Amygdala (tissue), 56 donors: ENCODE results near the gene ACE.

Source experiments
- DNase-seq, 56 donors: peaks; one replicate each; lab custom pipeline; 2025; lab: John Stamatoyannopoulos, UW

ACE gene

GRCh38 chr17:63533433-63534077, 56.7 kb downstream of the ACE start:
- DNase-seq, result no peak

DNA sequence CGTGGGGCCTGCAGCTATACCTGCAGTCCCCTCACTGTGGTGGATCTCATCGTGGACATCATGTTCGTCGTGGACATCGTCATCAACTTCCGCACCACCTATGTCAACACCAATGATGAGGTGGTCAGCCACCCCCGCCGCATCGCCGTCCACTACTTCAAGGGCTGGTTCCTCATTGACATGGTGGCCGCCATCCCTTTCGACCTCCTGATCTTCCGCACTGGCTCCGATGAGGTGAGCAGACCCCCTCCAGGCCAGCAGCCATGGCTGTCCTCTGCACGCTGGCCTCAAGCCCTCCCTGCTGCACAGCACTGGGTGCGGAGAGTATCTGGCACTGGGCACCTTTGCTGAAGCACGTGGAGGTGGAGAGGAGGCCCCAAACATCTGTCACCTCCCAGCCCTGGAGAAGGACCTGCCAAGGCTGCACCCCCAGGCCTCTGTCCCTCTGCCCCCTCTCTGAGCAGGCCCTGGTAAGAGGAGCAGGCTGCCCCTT, 57.3 kb downstream of the ACE start:
- no peak for DNase-seq

DNA sequence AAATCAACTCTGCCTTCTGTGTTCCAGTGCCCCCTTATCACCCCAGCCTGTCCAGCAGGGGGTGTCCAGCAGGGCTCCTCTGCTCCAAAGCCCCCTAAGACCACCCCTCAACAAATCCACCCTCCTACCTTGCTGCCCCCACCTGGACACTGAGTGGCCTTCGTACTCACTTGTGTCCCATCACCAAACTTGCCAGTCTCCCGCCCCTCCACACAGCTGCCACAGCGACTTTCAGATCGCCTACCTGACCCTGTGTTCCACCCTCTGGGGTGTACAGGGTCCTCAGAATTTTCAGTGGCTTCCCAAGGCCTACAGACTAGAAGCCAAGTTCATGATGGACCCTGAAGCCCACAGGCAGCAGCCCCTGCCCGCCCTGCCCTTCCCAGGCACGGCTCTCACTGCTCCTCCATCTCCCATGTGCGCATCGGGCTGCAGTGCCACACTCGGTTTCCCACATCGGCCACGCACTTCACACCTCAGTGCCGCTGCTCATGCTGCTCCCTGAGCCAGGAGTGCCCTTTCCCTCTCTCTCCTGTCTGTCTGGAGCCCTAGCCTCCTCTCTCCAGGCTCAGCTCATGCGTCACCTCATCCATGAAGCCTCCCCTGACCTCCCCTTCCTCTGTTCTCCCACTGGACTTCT, 58.1 kb downstream of the ACE start:
- no peak for DNase-seq

- no peak for DNase-seq
Observed at GRCh38 chr17:63535640-63536039, 58.8 kb downstream of the ACE start.

- DNase-seq, result no peak
Observed at GRCh38 chr17:63537001-63537400, 60.1 kb downstream of the ACE start.

DNA sequence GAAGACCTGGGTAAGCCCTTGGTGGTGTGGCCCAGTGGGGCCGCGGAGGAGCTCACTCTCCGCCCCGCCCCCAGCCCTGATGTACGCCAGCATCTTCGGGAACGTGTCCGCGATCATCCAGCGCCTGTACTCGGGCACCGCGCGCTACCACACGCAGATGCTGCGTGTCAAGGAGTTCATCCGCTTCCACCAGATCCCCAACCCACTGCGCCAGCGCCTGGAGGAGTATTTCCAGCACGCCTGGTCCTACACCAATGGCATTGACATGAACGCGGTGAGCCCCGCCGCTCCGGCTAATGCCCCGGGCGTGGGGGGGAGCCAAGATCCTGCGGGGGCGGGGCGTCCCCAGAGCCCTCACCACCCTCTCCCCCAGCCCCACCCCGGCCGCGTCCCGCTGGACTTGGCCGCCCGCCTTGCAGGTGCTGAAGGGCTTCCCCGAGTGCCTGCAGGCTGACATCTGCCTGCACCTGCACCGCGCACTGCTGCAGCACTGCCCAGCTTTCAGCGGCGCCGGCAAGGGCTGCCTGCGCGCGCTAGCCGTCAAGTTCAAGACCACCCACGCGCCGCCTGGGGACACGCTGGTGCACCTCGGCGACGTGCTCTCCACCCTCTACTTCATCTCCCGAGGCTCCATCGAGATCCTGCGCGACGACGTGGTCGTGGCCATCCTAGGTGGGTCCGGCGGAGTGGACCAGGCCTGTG, 61.3 kb downstream of the ACE start:
- peak in 5 of 56 donors; percentile 11 to 73 (median 28) for DNase-seq

DNA sequence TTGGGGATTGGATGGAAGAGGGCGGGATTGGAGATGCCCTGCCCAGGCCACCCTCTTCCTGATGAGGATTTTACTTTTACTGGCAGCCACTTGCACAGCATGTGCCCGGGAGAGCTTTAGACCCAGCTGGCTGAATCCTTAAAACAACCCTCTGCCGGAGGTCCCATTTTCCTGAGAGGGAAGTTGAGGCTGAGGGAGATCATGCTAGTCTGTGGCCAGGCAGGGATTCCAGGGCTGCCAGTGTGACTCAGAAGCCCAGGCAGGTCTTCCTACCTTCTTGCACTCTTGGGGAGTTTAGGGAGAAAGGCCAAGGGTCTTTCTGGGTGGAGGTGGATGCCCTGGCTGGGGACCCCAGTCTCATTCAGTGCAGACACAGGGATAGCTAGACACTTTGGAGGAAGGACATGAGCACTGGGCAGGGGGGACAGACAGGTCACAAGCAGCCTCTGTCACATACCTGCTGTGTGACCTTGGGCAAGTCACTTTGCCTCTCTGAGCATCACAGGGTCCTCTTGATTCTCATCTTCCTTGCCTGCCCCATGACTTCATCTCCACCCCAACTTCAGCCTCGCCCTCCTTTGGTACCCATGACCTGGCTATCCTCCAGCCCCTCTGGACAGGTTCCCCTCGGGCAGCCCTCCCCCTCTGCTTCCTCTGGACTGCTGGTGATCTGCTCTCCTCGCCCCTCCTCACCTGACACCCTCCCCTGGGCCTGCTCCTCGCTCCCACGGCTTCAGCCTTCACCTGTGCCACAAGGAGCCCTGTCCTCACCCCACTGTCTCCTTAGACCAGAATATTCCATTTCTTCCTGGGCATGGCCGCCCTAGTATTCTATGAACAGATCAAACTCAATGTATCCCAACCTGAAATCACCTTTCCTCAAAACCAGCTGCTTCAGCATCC, 62.1 kb downstream of the ACE start:
- DNase-seq, result no peak

- DNase-seq, result no peak
Observed at GRCh38 chr17:63540590-63540989, 63.7 kb downstream of the ACE start.

- DNase-seq, result no peak
Observed at GRCh38 chr17:63542218-63542545, 65.3 kb downstream of the ACE start.

DNA sequence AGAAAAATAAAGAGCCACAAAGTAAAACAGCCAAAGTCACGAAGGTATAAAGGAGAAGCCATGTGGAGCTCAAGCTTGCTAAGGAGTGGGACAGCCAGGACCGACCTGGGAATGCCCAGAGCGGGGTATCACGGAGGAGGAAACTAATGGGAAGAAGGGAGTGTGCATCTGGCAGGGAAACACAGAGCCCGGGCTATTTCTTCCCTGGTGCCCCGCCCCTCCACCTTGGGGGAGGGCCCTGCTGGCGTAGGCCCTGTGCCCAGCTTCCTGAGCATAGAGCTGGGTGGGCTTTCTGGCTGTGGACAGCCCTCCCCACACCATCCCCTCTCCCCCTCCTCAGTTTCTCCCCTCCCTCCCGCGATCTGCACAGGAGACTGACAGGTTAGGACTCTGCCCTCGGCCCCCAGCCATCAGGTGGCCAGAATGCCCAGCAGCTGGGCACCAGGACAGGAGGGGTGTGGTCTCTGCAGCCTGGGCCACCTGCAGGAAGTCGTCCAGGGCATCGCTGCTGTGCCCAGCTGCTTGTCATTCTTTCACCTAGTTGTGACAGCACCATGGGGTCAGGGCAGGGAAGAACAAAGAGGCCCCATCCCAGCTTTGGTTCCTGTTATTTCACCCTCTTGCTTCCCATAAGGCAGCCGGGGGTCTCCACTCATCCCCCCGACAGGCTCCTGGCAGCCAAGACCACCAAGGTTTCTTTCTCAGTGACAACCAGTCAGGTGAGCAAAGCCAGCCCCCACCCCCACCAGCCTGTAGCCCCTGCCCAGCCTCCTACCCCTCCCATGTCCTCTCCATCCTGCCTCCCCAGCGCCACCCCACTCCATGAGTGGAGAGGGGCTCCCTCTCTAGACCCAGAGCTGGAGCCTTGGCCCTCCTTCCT, 66.3 kb downstream of the ACE start:
- no peak for DNase-seq

DNA sequence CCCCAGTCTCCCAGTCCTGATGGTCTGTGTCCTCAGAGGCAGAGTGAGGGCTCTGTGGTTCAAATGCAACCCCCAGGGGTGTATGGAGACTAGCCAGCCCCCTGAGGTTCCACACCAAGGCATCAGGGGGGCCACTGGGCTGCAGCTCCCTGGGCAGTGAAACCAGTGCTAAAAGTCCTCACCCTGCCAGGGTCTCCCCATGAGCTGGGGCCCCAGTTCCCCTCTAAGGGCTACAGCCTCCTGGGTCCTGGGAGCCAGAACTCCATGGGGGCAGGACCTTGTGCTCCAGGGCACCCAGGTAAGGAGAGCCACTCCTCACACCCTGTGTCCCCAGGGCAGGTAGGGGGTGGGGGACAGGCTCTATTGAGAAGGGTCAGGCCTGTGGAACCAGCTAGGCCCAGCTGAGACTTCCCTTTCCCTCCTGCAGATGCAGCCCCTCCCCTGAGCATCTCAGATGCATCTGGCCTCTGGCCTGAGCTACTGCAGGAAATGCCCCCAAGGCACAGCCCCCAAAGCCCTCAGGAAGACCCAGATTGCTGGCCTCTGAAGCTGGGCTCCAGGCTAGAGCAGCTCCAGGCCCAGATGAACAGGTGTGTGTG, 67.1 kb downstream of the ACE start:
- DNase-seq, result no peak

- no peak for DNase-seq
Observed at GRCh38 chr17:63544467-63545301, 67.8 kb downstream of the ACE start.

- DNase-seq, result no peak
Observed at GRCh38 chr17:63546308-63547082, 69.6 kb downstream of the ACE start.

GRCh38 chr17:63547083-63547523, 70.2 kb downstream of the ACE start:
- no peak for DNase-seq
